ENCODE measurements around the gene ECEL1. TPM values are rescaled to one million over a fixed set of nuclear protein-coding genes. Genes with fewer than 3 reads are reported as not detected.
A peak's percentile ranks its signal among the peaks of the same experiment; 100 is the strongest.
"Not testable (repeated sequence)": the region's sequence is repeated elsewhere in the genome, so short reads cannot be mapped to it uniquely, and the experiment has no call there.

Gene ECEL1, protein sequence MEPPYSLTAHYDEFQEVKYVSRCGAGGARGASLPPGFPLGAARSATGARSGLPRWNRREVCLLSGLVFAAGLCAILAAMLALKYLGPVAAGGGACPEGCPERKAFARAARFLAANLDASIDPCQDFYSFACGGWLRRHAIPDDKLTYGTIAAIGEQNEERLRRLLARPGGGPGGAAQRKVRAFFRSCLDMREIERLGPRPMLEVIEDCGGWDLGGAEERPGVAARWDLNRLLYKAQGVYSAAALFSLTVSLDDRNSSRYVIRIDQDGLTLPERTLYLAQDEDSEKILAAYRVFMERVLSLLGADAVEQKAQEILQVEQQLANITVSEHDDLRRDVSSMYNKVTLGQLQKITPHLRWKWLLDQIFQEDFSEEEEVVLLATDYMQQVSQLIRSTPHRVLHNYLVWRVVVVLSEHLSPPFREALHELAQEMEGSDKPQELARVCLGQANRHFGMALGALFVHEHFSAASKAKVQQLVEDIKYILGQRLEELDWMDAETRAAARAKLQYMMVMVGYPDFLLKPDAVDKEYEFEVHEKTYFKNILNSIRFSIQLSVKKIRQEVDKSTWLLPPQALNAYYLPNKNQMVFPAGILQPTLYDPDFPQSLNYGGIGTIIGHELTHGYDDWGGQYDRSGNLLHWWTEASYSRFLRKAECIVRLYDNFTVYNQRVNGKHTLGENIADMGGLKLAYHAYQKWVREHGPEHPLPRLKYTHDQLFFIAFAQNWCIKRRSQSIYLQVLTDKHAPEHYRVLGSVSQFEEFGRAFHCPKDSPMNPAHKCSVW
- polyA plus RNA-seq (2013, experiment 1 of 2; ENCODE audit: insufficient read length): not detected
- 0.41 TPM for polyA plus RNA-seq (2013, experiment 2 of 2; ENCODE audit: insufficient read length)

- DNase-seq: no peak
Measured at GRCh38 chr2:232487385-232488096, at the start of gene ECEL1. ECEL1 (minus strand) TSS chr2:232487834; CDS start chr2:232486653, 1,181 bp downstream.

GRCh38 chr2:232537079-232537478 lies 49.4 kb upstream of the ECEL1 start:
- no peak for DNase-seq

DNA sequence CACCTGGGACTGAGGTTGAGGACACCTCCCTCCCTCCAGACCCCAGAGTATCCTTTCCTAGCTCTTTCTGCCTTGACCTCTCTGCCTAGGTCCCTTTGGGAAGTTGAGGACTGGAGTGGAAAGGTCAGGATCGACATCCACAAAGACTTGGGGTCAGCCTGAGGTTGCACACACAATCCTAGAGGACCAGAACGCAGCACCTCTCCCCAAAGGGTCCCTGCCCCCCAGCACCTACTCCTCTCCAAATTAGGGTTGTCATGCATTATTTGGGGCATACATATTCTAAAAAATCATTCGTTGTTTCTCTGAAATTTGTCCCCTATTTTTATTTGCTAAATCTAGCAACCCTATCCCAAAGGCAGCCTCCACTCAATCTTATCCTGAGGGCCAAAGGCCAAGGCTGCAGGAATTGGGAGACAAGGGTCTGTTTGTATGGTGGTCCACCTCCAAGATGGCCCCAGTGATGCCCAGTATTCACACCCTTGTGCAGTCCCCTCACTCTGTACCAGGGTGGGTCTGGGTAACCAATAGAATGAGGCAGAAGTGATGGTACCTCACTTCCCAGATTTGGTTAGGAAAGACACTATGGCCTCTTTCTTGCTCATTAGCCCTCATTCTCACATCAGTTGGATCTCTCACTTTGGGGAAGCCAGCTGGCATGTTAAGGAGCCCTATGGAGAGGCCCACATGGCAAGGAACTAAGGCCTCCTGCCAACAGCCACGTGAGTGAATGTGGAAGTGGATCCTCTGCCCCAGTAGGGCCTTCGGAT lies 48.3 kb upstream of the ECEL1 start:
- DNase-seq: no peak

DNA sequence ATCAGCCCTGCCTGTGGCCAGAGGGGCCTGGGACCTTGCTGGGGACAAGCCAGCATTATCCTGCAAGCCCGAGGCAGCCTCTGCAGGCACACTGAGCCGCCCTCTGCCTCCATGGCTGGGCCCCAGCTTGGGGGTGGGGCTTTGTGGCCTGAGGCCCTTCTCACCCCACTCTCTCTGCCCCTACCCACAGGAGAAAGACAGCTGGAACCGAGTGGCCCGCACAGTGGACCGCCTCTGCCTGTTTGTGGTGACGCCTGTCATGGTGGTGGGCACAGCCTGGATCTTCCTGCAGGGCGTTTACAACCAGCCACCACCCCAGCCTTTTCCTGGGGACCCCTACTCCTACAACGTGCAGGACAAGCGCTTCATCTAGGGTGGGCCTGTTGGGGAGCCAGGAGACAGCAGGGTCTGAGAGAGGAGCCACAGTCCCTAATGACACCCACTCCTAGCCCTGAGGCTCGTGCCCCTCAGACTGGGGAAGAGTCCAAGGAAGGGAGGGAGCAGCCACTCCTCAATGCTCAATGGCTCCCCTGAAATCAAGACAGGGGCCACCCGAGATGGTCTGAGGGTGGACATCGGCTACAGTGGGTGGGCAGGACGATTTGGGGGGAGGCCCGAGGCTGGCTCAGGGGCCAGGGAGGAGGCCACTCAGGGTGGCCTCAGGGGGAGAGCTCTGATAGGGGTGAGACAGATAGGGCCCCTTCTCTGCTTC lies 47.5 kb upstream of the ECEL1 start:
- no peak for DNase-seq

DNA sequence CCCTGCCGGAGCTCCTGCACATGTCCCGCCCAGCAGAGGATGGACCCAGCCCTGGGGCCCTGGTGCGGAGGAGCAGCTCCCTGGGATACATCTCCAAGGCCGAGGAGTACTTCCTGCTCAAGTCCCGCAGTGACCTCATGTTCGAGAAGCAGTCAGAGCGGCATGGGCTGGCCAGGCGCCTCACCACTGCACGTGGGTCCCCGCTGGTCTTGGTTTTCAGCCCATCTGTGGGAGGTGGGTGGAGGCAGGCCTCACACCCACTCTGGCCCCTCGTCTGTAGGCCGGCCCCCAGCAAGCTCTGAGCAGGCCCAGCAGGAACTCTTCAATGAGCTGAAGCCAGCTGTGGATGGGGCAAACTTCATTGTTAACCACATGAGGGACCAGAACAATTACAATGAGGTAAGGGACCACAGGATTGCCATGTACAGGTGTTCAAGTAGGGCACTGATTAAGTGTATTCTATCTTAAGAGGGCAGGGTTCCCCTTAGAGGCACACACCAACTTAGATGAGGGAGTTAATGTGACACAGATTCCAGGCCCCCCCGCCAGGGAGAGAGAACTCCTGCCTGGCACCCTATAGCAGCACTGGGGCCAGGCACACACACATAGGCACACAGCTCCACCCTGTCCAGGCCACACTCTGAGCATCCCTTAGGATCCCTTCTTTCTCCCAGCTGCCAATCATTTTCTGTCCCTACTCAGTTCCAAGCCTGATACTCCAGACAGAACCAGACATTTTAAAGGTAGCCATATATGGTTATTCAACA lies 46.5 kb upstream of the ECEL1 start:
- DNase-seq: no peak

DNA sequence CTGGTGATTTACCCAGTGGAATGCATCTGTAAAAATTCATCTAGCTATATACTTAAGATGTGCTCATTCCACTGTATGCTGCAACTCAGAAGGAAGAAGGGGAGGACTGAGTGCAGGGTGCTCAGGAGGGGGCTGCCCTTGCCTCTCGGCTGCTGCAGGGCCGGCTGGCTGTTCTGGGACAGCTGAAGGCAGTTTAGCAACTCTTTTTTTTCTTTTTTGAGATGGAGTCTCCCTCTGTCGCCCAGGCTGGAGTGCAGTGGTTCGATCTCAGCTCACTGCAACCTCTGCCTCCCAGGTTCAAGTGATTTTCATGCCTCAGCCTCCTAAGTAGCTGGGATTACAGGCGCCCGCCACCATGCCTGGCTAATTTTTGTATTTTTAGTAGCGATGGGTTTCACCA lies 45.2 kb upstream of the ECEL1 start:
- not testable (repeated sequence) for DNase-seq

DNA sequence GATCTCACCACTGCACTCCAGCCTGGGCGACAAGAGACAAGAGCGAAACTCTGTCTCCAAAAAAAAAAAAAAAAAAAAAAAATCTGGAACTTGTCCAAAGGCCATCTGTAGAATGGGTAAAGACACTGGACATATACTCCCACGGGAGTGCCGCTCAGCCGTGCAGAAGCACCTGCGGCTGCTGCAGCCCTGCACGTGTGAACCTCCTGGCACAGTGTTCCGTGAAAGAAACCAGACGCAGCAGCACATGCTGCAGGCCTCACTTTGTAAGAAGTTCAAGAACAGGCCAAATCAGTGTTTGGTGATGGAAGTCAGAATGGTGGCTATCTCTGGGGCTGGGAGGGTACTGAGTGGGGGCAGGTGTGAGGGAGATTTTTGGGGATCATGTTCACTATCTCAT lies 44.8 kb upstream of the ECEL1 start:
- DNase-seq: no peak

- DNase-seq: no peak
Measured at GRCh38 chr2:232530626-232531260, 43.1 kb upstream of the ECEL1 start.

DNA sequence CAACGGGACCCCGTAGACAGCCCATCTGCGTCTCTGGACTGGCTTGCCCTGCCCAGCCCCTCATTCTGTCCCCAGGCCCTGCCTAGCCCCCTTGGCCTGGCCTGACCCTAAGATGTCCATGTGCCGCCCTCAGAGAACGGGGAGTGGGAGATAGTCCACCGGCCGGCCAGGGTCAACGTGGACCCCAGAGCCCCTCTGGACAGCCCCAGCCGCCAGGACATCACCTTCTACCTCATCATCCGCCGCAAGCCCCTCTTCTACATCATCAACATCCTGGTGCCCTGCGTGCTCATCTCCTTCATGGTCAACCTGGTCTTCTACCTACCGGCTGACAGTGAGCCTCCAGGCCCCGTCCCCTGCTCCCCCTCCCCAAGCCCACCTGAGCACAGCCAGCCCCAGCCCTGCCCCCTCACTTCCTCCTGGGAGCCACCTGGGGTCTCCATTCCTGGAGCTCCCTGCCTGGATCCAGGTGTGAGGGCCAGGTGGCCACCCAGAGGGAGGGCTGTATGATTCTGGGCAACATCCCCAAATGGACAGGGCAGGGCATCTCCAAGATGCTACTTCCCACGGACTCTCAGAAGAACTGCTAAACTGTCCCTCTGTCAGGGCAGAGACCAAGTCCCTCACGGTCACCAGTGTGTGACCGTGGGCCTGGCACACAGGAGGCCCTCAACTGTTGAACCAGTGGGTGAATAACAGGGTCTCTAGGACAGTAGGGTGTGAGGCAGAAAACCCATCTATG lies 42.3 kb upstream of the ECEL1 start:
- DNase-seq: no peak

DNA sequence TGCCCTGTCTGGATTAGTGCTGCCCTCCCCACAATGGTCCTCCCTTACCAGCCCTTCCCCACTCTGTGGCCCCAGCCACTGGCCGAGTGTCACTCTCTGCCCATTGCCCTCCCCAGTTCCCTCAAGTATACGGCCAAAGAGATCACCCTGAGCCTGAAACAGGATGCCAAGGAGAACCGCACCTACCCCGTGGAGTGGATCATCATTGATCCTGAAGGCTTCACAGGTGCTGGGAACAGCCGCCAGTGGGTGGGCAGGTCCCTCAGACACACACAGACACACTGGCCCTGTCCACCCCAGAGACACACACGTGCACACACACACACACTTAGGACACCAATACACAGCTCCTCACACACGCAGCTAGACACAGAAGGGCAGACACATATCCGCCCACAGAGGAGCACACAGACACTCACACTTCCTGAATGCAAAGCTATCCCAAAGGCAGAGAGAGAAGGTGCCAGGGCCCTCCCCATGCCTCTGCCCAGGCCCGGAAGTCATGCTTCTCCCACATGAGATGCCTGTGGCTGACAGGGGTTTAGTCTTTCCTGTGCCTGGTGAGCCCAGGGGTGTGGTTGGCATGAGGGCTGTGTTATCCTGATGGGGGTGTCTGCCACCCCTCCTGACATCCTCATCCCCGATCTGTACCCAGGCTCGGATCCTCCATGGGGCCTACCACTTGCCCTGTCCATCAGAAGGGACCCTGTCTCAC lies 41.3 kb upstream of the ECEL1 start:
- DNase-seq: no peak

DNA sequence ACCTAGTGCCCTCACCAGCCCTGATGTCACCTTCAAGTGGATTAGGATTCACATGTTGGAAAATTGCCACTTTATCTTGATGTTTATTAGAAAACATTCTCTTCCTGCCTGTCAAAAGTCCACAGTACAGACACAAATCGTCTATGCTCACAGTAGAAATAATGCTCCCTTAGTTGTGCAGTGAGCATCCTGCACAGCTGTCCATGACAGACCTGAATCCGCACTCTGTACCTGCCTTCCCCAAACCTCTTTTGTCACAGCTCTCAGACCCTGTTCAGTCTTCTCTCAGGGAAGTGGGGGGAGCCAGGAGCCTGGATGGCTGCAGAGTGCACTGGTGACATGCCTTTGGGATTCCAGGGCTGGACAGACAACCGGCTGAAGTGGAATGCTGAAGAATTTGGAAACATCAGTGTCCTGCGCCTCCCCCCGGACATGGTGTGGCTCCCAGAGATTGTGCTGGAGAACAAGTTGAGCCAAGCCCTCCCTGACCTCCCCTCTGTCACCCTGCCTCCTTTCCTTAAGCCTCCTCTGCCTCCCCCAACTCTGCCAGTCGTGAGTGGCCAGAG lies 40.4 kb upstream of the ECEL1 start:
- DNase-seq: no peak

GRCh38 chr2:232526372-232526941 lies 38.8 kb upstream of the ECEL1 start:
- no peak for DNase-seq

DNA sequence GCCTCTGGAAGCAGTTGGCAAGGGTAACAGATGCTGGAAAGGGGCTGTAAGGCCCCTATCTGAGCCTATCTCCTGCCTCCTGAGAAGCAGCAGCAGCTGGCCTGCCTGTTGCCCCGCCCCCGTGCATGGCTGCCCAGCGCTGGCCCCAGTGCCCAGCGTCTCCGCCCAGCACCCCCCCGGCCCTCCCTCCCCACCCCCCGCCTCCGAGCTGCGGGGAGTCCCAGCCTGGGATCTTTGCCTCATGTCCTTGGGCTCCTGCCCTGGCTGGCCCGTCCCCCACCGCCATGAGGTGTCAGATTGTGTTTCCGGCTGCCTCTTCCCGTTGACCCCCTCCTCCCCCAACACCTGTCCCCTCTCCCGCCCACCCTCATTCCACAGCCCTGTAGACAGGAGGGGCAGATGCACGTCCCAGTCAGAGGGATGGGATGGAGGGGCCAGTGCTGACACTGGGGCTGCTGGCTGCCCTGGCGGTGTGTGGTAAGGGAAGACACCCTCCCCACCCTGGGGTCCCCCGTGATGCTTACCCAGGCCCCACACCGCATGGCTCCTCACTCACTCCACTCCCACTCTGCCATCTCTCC lies 38.2 kb upstream of the ECEL1 start, which contains the start of gene CHRND:
CHRND (plus strand) TSS at position 370 of the 581 bp plus-strand sequence; CDS start at position 426, 56 bp downstream.
- no peak for DNase-seq

- DNase-seq: no peak
Measured at GRCh38 chr2:232525199-232525598, 37.6 kb upstream of the ECEL1 start.

GRCh38 chr2:232524771-232525170 lies 37.1 kb upstream of the ECEL1 start:
- DNase-seq: no peak

- peak; percentile 31 for DNase-seq
Measured at GRCh38 chr2:232523682-232524597, 36.3 kb upstream of the ECEL1 start.

DNA sequence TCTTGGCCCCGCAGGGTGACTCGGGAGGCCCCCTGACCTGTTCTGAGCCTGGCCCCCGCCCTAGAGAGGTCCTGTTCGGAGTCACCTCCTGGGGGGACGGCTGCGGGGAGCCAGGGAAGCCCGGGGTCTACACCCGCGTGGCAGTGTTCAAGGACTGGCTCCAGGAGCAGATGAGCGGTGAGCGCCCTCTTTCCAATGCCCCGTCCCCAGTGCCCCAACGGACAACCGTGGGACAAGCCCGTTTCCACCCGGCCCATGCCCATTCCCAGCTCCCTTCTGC lies 35.7 kb upstream of the ECEL1 start:
- DNase-seq: no peak
